MM.1S (cell line): ENCODE data around the gene TEX19.

Experiments
- CTCF ChIP-seq: fragments of 300-600 bp; sonication (generic); IDR thresholded peaks from 2 replicates; pipeline ENCODE4 v1.5.1; 2016; ENCODE audit warnings: antibody characterized with exemption, low read length, mixed read lengths
- EZH2 ChIP-seq: fragments of 300-600 bp; sonication (generic); optimal IDR thresholded peaks from 2 replicates; pipeline ENCODE3; 2017; ENCODE audit warnings: low read depth, mild to moderate bottlenecking, antibody characterized with exemption, low read length, mixed read lengths
- EZH2phosphoT487 ChIP-seq: fragments of 300-600 bp; sonication (generic); IDR thresholded peaks from 2 replicates; pipeline ENCODE4 v1.6.1; 2018; ENCODE audit warnings: antibody characterized with exemption, low read length

GRCh38 chr17:82370471-82371332 is 11.7 kb downstream of the TEX19 start:
- TF ChIP-seq CTCF (0 out of 2 replicates have a peak, but pooled peaks have one; percentile 17), EZH2phosphoT487 (no peak), EZH2 (no peak)
